ENCODE measurements around the gene MARS1.
"Not testable (repeated sequence)": the region's sequence is repeated elsewhere in the genome, so short reads cannot be mapped to it uniquely, and the experiment has no call there.

MARS1 gene

GRCh38 chr12:57516617-57517153, 28.8 kb downstream of the MARS1 start:
- Histone ChIP-seq H3K4me1 (peaks cover 27 to 60% (median 41%) of the 10 kb centered on the region in 10 experiments), H3K9me3 (replicated peaks in 1 of 11) (no peaks in the 10 kb centered on the region), H3K27me3 (no peaks in the 10 kb centered on the region), H4K20me1 (peaks cover 74 to 86% (median 82%) of the 10 kb centered on the region in 11 experiments), H3K4me3 (no peak overlapping the region), H3K36me3 (peaks cover 75 to 81% (median 76%) of the 10 kb centered on the region in 11 experiments), H3K27ac (peak overlapping the region in 3 of 11 experiments; percentile 13 to 41 (median 30); a peak in 4 of 22 replicates), H3K9ac (peak overlapping the region in 6 of 11 experiments; percentile 7 to 100 (median 61); a peak in 4 of 22 replicates), H3K4me2 (peak overlapping the region in 6 of 11 experiments; percentile 1 to 97 (median 93); a peak in 6 of 22 replicates)
- TF ChIP-seq Cebpa-rat (IDR thresholded peaks at IDR 0.05) = no peak

GRCh38 chr12:57517187-57517586, 29.3 kb downstream of the MARS1 start:
- Histone ChIP-seq H3K27ac (peak overlapping the region in 3 of 11 experiments; percentile 13 to 41 (median 30); a peak in 4 of 22 replicates), H3K27me3 (no peaks in the 10 kb centered on the region), H4K20me1 (peaks cover 69 to 81% (median 77%) of the 10 kb centered on the region in 11 experiments), H3K4me1 (peaks cover 32 to 65% (median 44%) of the 10 kb centered on the region in 10 experiments), H3K4me3 (peak overlapping the region in 1 of 10 experiments; percentile 89; a peak in 2 of 20 replicates), H3K9ac (peak overlapping the region in 6 of 11 experiments; percentile 7 to 100 (median 61); a peak in 4 of 22 replicates), H3K36me3 (peaks cover 70 to 76% (median 71%) of the 10 kb centered on the region in 11 experiments), H3K9me3 (replicated peaks in 1 of 11) (no peaks in the 10 kb centered on the region), H3K4me2 (peak overlapping the region in 7 of 11 experiments; percentile 19 to 97 (median 91); a peak in 11 of 22 replicates)
- TF ChIP-seq Cebpa-rat (IDR thresholded peaks at IDR 0.05) = no peak

- H3K36me3 ChIP-seq = peaks cover 64 to 71% (median 66%) of the 10 kb centered on the region in 11 experiments
- H4K20me1 ChIP-seq = peaks cover 64 to 75% (median 72%) of the 10 kb centered on the region in 11 experiments
- H3K4me1 ChIP-seq = peaks cover 33 to 66% (median 45%) of the 10 kb centered on the region in 10 experiments
- H3K4me2 ChIP-seq = peak overlapping the region; percentile 85 to 97 (median 91)
- not testable (repeated sequence) for H3K27me3 ChIP-seq; H3K9me3 ChIP-seq (replicated peaks in 1 of 11)
- peak overlapping the region in 4 of 11 experiments; percentile 26 to 97 (median 95); a peak in 2 of 22 replicates for H3K27ac ChIP-seq
- peak overlapping the region in 8 of 11 experiments; percentile 94 to 100 (median 98); a peak in 10 of 22 replicates for H3K9ac ChIP-seq
- peak overlapping the region in 7 of 10 experiments; percentile 7 to 98 (median 89); a peak in 12 of 20 replicates for H3K4me3 ChIP-seq
Measured at GRCh38 chr12:57517718-57518117, 29.9 kb downstream of the MARS1 start.

- Histone ChIP-seq H3K4me1 (peaks cover 35 to 66% (median 46%) of the 10 kb centered on the region in 10 experiments), H3K4me2 (peak overlapping the region; percentile 85 to 97 (median 91)), H3K27ac (peak overlapping the region in 9 of 11 experiments; percentile 26 to 99 (median 96); a peak in 13 of 22 replicates), H3K9me3 (replicated peaks in 1 of 11) (no peaks in the 10 kb centered on the region), H3K27me3 (no peaks in the 10 kb centered on the region), H3K36me3 (peaks cover 58 to 65% (median 59%) of the 10 kb centered on the region in 11 experiments), H3K4me3 (peak overlapping the region; percentile 70 to 98 (median 88)), H4K20me1 (peaks cover 60 to 69% (median 66%) of the 10 kb centered on the region in 11 experiments), H3K9ac (peak overlapping the region; percentile 93 to 100 (median 98); a peak in 21 of 22 replicates)
- no peak for TF ChIP-seq Cebpa-rat (IDR thresholded peaks at IDR 0.05)
Measured at GRCh38 chr12:57518176-57518919, 30.5 kb downstream of the MARS1 start.

GRCh38 chr12:57518920-57519795, 31.3 kb downstream of the MARS1 start:
- Histone ChIP-seq H3K36me3 (peaks cover 50 to 58% (median 55%) of the 10 kb centered on the region in 11 experiments), H3K4me2 (peak overlapping the region; percentile 85 to 97 (median 91)), H3K27ac (peak overlapping the region; percentile 94 to 99 (median 96)), H3K9ac (peak overlapping the region; percentile 93 to 100 (median 98)), H3K4me1 (peaks cover 43 to 73% (median 53%) of the 10 kb centered on the region in 10 experiments), H3K9me3 (replicated peaks in 1 of 11) (no peaks in the 10 kb centered on the region), H3K4me3 (peak overlapping the region; percentile 70 to 98 (median 88)), H3K27me3 (no peaks in the 10 kb centered on the region), H4K20me1 (peaks cover 61 to 71% (median 65%) of the 10 kb centered on the region in 11 experiments)
- TF ChIP-seq Cebpa-rat (IDR thresholded peaks at IDR 0.05) = peak in 5 of 11 experiments; percentile 64 to 95 (median 82); a peak in 10 of 22 replicates

GRCh38 chr12:57519796-57520052, 31.9 kb downstream of the MARS1 start:
- Histone ChIP-seq H4K20me1 (peaks cover 61 to 71% (median 65%) of the 10 kb centered on the region in 11 experiments), H3K4me1 (peaks cover 48 to 73% (median 59%) of the 10 kb centered on the region in 10 experiments), H3K9me3 (replicated peaks in 1 of 11) (no peaks in the 10 kb centered on the region), H3K36me3 (peaks cover 48 to 58% (median 55%) of the 10 kb centered on the region in 11 experiments), H3K4me2 (peak overlapping the region; percentile 85 to 97 (median 91)), H3K4me3 (peak overlapping the region; percentile 70 to 98 (median 88)), H3K27ac (peak overlapping the region; percentile 94 to 99 (median 96)), H3K9ac (peak overlapping the region; percentile 93 to 100 (median 98)), H3K27me3 (no peaks in the 10 kb centered on the region)
- TF ChIP-seq Cebpa-rat (IDR thresholded peaks at IDR 0.05) = no peak

GRCh38 chr12:57520053-57520818, 32.4 kb downstream of the MARS1 start, which contains the start of gene DDIT3:
TSS of gene DDIT3 (minus strand) at chr12:57520514. CDS start at chr12:57517406, 3,108 bp downstream.
- TF ChIP-seq Cebpa-rat (IDR thresholded peaks at IDR 0.05) = no peak
- peak within 1 kb of the TSS; percentile 95 to 99 (median 97) for H3K27ac ChIP-seq
- peak within 1 kb of the TSS; percentile 86 to 97 (median 91) for H3K4me2 ChIP-seq
- H3K9ac ChIP-seq = peak within 1 kb of the TSS; percentile 93 to 100 (median 98)
- no peaks in the 10 kb centered on the region for H3K27me3 ChIP-seq
- H3K9me3 ChIP-seq (replicated peaks in 1 of 11) = no peaks in the 10 kb centered on the region
- H3K36me3 ChIP-seq = peaks cover 48 to 58% (median 55%) of the 10 kb centered on the region in 11 experiments
- peaks cover 53 to 73% (median 63%) of the 10 kb centered on the region in 10 experiments for H3K4me1 ChIP-seq
- H3K4me3 ChIP-seq = peak within 1 kb of the TSS; percentile 70 to 98 (median 88)
- peaks cover 59 to 68% (median 64%) of the 10 kb centered on the region in 11 experiments for H4K20me1 ChIP-seq
